HEK293 (cell line): ENCODE data around the gene STN1.
A peak's percentile ranks its signal among the peaks of the same experiment; 100 is the strongest.

Source experiments
- CTCF ChIA-PET: fragments of 350-600 bp; formaldehyde crosslinking; extraction: SDS; loops from one replicate; lab custom pipeline; 2021; ENCODE audit warnings: antibody characterized with exemption; lab: Yijun Ruan, JAX
- POLR2A ChIA-PET: fragments of 300-600 bp; formaldehyde crosslinking; extraction: SDS; loops from one replicate; lab custom pipeline; 2020; ENCODE audit warnings: antibody characterized with exemption, inconsistent platforms; lab: Yijun Ruan, JAX
- H3K27ac ChIP-seq: fragments of 200-500 bp; sonication (Bioruptor generic); 2 replicates; pipeline ENCODE4 v1.5.1; 2014; ENCODE audit warnings: low read depth, low read length, control low read depth, inconsistent platforms; ENCODE audit errors: extremely low read depth
- H3K36me3 ChIP-seq, 2 experiments: fragments of 200-500 bp in 1 of 2; sonication (Bioruptor generic) in 1 of 2; 1 replicate in 1 of 2; 2 replicates in 1 of 2; pipeline ENCODE4 v1.5.1; 2014 to 2017; ENCODE audit warnings: inconsistent platforms in 2 of 2, low read length in 2 of 2; ENCODE audit not compliant: control insufficient read depth in 2 of 2, insufficient read depth in 1 of 2
- H3K4me1 ChIP-seq: fragments of 200-500 bp; sonication (Bioruptor generic); 2 replicates; pipeline ENCODE4 v1.5.1; 2014; ENCODE audit warnings: mild to moderate bottlenecking, low read length, inconsistent platforms; ENCODE audit not compliant: control insufficient read depth, insufficient read depth
- H3K4me3 ChIP-seq: 2 replicates; pipeline ENCODE4 v1.5.1; 2011; ENCODE audit warnings: low read depth, mild to moderate bottlenecking, control low read depth, low read length, moderate library complexity
- H3K9me3 ChIP-seq: fragments of 200-500 bp; sonication (Bioruptor generic); 2 replicates; pipeline ENCODE4 v1.5.1; 2014; ENCODE audit warnings: low read depth, low read length, inconsistent platforms; ENCODE audit not compliant: control insufficient read depth, insufficient read depth
- EGR2 ChIP-seq: fragments of 450-650 bp; formaldehyde crosslinking; IDR thresholded peaks from 2 replicates; pipeline ENCODE4 v1.5.1; 2016; ENCODE audit warnings: low read depth, missing biosample characterization, missing genetic modification characterization
- IKZF3 ChIP-seq: fragments of 450-650 bp; IDR thresholded peaks from 2 replicates; pipeline ENCODE4 v1.5.0; 2018; ENCODE audit warnings: missing biosample characterization, mild to moderate bottlenecking, missing genetic modification characterization, moderate library complexity
- KLF8 ChIP-seq: fragments of 450-650 bp; formaldehyde crosslinking; IDR thresholded peaks from 2 replicates; pipeline ENCODE4 v1.5.1; 2016; ENCODE audit warnings: missing biosample characterization, missing genetic modification characterization
- KLF9 ChIP-seq: fragments of 450-650 bp; formaldehyde crosslinking; IDR thresholded peaks from 2 replicates; pipeline ENCODE4 v1.5.1; 2016; ENCODE audit warnings: missing biosample characterization, missing genetic modification characterization, low read depth
- SP2 ChIP-seq: fragments of 450-650 bp; formaldehyde crosslinking; IDR thresholded peaks from 2 replicates; pipeline ENCODE4 v1.5.1; 2016; ENCODE audit warnings: missing biosample characterization, missing genetic modification characterization
- ZBTB1 ChIP-seq: fragments of 450-650 bp; formaldehyde crosslinking; IDR thresholded peaks from 2 replicates; pipeline ENCODE4 v1.5.1; 2016; ENCODE audit warnings: missing biosample characterization, missing genetic modification characterization
- ZBTB7A ChIP-seq: fragments of 450-650 bp; formaldehyde crosslinking; IDR thresholded peaks from 2 replicates; pipeline ENCODE4 v1.5.1; 2016; ENCODE audit warnings: low read depth, missing biosample characterization, missing genetic modification characterization
- ZNF112 ChIP-seq: fragments of 450-650 bp; formaldehyde crosslinking; IDR thresholded peaks from 2 replicates; pipeline ENCODE4 v1.5.0; 2017; ENCODE audit warnings: missing biosample characterization, missing genetic modification characterization
- ZNF223 ChIP-seq: fragments of 450-650 bp; formaldehyde crosslinking; IDR thresholded peaks from 2 replicates; pipeline ENCODE4 v1.5.1; 2016; ENCODE audit warnings: missing biosample characterization, missing genetic modification characterization
- ZNF239 ChIP-seq: fragments of 450-650 bp; formaldehyde crosslinking; IDR thresholded peaks from 2 replicates; pipeline ENCODE4 v1.5.1; 2016; ENCODE audit warnings: missing biosample characterization, missing genetic modification characterization
- ZNF521 ChIP-seq: fragments of 450-650 bp; formaldehyde crosslinking; IDR thresholded peaks from 2 replicates; pipeline ENCODE4 v1.5.1; 2017; ENCODE audit warnings: missing biosample characterization, mild to moderate bottlenecking, missing genetic modification characterization
- ZNF530 ChIP-seq: fragments of 450-650 bp; formaldehyde crosslinking; IDR thresholded peaks from 2 replicates; pipeline ENCODE4 v1.5.1; 2016; ENCODE audit warnings: low read depth, missing biosample characterization, missing genetic modification characterization
- ZNF544 ChIP-seq: fragments of 450-650 bp; formaldehyde crosslinking; IDR thresholded peaks from 2 replicates; pipeline ENCODE4 v1.5.0; 2017; ENCODE audit warnings: missing biosample characterization, missing genetic modification characterization
- ZNF549 ChIP-seq: fragments of 450-650 bp; IDR thresholded peaks from 2 replicates; pipeline ENCODE4 v1.5.1; 2018; ENCODE audit warnings: missing biosample characterization, missing genetic modification characterization, mild to moderate bottlenecking, inconsistent platforms, moderate library complexity
- ZNF558 ChIP-seq: fragments of 450-650 bp; formaldehyde crosslinking; IDR thresholded peaks from 2 replicates; pipeline ENCODE4 v1.5.1; 2016; ENCODE audit warnings: missing biosample characterization, missing genetic modification characterization
- ZNF600 ChIP-seq: fragments of 450-650 bp; formaldehyde crosslinking; IDR thresholded peaks from 2 replicates; pipeline ENCODE4 v1.5.1; 2016; ENCODE audit warnings: missing biosample characterization, missing genetic modification characterization
- ZNF624 ChIP-seq: fragments of 450-650 bp; formaldehyde crosslinking; IDR thresholded peaks from 2 replicates; pipeline ENCODE4 v1.5.1; 2017; ENCODE audit warnings: missing biosample characterization, missing genetic modification characterization
- ZNF776 ChIP-seq: fragments of 450-650 bp; formaldehyde crosslinking; IDR thresholded peaks from 2 replicates; pipeline ENCODE4 v1.5.0; 2017; ENCODE audit warnings: missing biosample characterization, missing genetic modification characterization, borderline replicate concordance
- TF ChIP-seq, protein P1 (sequence below): fragments of 450-650 bp; formaldehyde crosslinking; IDR thresholded peaks from 2 replicates; pipeline ENCODE4 v1.5.1; 2016; ENCODE audit warnings: missing biosample characterization, missing genetic modification characterization
- TF ChIP-seq, protein P2 (sequence below): fragments of 450-650 bp; formaldehyde crosslinking; IDR thresholded peaks from 2 replicates; pipeline ENCODE4 v1.5.0; 2017; ENCODE audit warnings: missing biosample characterization, missing genetic modification characterization, borderline replicate concordance
- TF ChIP-seq, protein P3 (sequence below): fragments of 450-650 bp; formaldehyde crosslinking; IDR thresholded peaks from 2 replicates; pipeline ENCODE4 v1.5.1; 2016; ENCODE audit warnings: missing biosample characterization, missing genetic modification characterization
- TF ChIP-seq, protein P4 (sequence below): fragments of 450-650 bp; formaldehyde crosslinking; IDR thresholded peaks from 2 replicates; pipeline ENCODE4 v1.5.1; 2016; ENCODE audit warnings: missing biosample characterization, missing genetic modification characterization, borderline replicate concordance
- TF ChIP-seq, protein P5 (sequence below): fragments of 450-650 bp; formaldehyde crosslinking; optimal IDR thresholded peaks from 2 replicates; pipeline ENCODE3; 2016; ENCODE audit warnings: missing biosample characterization, mild to moderate bottlenecking, missing genetic modification characterization

Gene STN1

DNA sequence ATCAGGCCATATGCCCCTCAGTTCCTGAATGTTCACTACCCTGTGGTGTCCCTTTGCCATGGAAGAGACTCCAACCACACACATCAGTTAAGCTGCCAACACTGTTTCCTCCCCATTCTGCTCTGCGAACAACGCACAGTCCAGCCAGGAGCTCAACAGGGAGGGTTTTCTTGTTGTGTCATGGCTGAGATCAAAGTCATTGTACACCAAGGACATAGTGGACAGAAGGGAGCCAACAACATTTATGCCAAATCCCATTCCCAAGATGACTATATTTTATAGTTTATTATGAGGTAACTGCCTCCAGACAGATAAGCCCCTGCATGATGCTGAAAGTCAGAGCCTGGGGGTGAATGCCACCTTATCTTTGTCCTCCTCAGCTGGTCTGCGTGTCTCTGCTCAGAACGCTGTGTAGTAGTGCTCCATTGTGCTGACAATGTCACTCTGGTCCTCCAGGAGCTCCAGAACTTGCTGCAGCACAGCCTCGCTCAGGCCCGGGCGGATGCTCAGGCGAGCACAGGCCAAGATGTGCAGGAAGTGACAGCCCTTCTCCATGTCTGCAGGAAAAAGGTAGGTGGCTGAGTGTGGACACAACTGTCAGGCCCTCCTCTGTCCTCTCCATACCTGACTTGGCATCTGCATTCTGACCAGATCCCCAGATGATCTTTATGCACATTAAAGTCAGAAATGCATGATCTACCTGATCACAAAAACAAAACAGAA is 35.5 kb downstream of the STN1 start:
- Histone ChIP-seq H3K9me3 (no peaks in the 10 kb centered on the region), H3K27ac (no peak overlapping the region), H3K4me1 (no peaks in the 10 kb centered on the region), H3K4me3 (no peak overlapping the region), H3K36me3 (peaks cover 0 to 34% of the 10 kb centered on the region in 2 experiments; a peak in 1 of 3 replicates)
- CTCF ChIA-PET, result interaction anchor here (0.6 to 3.5 kb wide), 3 partner anchors 29 to 196 kb away, joined by 5 to 21 read pairs (median 6); no protein-coding TSS in a partner anchor
- TF ChIP-seq, protein P1, sequence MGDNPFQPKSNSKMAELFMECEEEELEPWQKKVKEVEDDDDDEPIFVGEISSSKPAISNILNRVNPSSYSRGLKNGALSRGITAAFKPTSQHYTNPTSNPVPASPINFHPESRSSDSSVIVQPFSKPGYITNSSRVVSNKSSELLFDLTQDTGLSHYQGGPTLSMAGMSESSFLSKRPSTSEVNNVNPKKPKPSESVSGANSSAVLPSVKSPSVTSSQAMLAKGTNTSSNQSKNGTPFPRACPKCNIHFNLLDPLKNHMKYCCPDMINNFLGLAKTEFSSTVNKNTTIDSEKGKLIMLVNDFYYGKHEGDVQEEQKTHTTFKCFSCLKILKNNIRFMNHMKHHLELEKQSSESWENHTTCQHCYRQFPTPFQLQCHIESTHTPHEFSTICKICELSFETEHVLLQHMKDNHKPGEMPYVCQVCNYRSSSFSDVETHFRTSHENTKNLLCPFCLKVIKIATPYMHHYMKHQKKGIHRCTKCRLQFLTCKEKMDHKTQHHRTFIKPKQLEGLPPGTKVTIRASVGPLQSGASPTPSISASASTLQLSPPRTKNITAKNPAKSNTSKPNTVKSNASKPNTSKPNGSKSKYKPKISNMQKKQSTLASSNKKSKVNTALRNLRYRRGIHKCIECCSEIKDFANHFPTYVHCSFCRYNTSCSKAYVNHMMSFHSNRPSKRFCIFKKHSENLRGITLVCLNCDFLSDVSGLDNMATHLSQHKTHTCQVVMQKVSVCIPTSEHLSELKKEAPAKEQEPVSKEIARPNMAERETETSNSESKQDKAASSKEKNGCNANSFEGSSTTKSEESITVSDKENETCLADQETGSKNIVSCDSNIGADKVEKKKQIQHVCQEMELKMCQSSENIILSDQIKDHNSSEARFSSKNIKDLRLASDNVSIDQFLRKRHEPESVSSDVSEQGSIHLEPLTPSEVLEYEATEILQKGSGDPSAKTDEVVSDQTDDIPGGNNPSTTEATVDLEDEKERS (tag by site-specific recombination), result no peak
- no peak for TF ChIP-seq IKZF3
- no peak for TF ChIP-seq ZBTB7A (tag by site-specific recombination)
- TF ChIP-seq, protein P2, sequence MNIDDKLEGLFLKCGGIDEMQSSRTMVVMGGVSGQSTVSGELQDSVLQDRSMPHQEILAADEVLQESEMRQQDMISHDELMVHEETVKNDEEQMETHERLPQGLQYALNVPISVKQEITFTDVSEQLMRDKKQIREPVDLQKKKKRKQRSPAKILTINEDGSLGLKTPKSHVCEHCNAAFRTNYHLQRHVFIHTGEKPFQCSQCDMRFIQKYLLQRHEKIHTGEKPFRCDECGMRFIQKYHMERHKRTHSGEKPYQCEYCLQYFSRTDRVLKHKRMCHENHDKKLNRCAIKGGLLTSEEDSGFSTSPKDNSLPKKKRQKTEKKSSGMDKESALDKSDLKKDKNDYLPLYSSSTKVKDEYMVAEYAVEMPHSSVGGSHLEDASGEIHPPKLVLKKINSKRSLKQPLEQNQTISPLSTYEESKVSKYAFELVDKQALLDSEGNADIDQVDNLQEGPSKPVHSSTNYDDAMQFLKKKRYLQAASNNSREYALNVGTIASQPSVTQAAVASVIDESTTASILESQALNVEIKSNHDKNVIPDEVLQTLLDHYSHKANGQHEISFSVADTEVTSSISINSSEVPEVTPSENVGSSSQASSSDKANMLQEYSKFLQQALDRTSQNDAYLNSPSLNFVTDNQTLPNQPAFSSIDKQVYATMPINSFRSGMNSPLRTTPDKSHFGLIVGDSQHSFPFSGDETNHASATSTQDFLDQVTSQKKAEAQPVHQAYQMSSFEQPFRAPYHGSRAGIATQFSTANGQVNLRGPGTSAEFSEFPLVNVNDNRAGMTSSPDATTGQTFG, result no peak
- TF ChIP-seq ZBTB1 (tag by site-specific recombination), result no peak
- no peak for TF ChIP-seq ZNF112 (tag by site-specific recombination)
- no peak for TF ChIP-seq ZNF530 (tag by site-specific recombination)
- TF ChIP-seq KLF9 (tag by site-specific recombination), result no peak
- no peak for TF ChIP-seq EGR2 (tag by site-specific recombination)
- TF ChIP-seq, protein P3, sequence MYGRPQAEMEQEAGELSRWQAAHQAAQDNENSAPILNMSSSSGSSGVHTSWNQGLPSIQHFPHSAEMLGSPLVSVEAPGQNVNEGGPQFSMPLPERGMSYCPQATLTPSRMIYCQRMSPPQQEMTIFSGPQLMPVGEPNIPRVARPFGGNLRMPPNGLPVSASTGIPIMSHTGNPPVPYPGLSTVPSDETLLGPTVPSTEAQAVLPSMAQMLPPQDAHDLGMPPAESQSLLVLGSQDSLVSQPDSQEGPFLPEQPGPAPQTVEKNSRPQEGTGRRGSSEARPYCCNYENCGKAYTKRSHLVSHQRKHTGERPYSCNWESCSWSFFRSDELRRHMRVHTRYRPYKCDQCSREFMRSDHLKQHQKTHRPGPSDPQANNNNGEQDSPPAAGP (tag by site-specific recombination), result no peak
- TF ChIP-seq SP2, result no peak
- TF ChIP-seq ZNF776, result no peak
- TF ChIP-seq ZNF223, result no peak
- TF ChIP-seq ZNF544, result no peak
- TF ChIP-seq KLF8, result no peak
- POLR2A ChIA-PET, result no interaction called here

DNA sequence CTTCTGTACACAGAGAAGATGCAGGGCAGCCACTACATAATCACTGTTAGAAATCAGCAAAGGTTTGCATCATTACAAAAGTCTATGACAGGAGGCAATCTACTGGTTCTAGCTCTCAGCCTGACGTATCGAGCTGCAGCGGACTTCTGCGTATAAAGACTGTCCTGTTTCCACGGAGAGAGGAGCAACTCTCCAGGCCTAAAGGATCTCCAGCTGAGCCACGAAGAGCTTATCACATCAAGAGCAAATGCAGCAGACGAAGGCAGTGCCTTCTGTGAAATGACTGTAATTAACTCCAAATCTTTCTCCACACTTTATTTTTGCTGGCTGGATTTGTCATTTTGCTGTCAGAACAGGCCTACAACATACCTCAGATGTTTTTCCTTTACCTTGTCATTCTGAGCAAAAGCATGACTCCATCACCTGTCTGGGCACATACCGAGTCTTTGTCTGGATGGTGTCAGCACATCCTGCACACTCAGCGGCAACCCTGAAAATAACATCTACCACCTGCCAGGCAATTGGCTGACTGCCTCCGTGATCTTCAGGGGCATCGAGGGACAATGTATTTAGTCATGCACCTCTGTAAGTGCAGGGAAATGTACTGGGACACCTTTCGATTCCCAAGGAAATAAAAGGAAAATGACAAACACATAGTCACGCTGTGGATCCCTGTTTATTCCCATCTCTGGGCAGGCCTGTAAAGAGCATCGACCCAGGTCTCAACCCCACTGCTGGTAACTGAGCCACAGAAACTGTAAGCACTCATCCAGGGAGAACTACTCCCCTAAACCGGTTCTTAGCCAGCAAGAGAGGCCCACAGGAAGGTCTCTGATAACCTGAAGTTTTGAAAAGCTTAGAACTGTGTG is 36.3 kb downstream of the STN1 start:
- Histone ChIP-seq H3K9me3 (no peaks in the 10 kb centered on the region), H3K36me3 (peaks cover 0 to 26% of the 10 kb centered on the region in 2 experiments; a peak in 1 of 3 replicates), H3K27ac (no peak overlapping the region), H3K4me1 (no peaks in the 10 kb centered on the region), H3K4me3 (no peak overlapping the region)
- CTCF ChIA-PET, result interaction anchor here (1.6 to 3.5 kb wide), 2 partner anchors 28 to 169 kb away, joined by 5 to 21 read pairs; no protein-coding TSS in a partner anchor
- TF ChIP-seq ZNF558 (tag by site-specific recombination) (no peak), ZNF624 (tag by site-specific recombination) (no peak), ZNF239 (no peak), ZNF549 (tag by site-specific recombination) (no peak), ZNF600 (tag by site-specific recombination) (0 out of 2 replicates have a peak, but pooled peaks have one; percentile 30), ZNF521 (tag by site-specific recombination) (no peak)
- TF ChIP-seq, protein P4, sequence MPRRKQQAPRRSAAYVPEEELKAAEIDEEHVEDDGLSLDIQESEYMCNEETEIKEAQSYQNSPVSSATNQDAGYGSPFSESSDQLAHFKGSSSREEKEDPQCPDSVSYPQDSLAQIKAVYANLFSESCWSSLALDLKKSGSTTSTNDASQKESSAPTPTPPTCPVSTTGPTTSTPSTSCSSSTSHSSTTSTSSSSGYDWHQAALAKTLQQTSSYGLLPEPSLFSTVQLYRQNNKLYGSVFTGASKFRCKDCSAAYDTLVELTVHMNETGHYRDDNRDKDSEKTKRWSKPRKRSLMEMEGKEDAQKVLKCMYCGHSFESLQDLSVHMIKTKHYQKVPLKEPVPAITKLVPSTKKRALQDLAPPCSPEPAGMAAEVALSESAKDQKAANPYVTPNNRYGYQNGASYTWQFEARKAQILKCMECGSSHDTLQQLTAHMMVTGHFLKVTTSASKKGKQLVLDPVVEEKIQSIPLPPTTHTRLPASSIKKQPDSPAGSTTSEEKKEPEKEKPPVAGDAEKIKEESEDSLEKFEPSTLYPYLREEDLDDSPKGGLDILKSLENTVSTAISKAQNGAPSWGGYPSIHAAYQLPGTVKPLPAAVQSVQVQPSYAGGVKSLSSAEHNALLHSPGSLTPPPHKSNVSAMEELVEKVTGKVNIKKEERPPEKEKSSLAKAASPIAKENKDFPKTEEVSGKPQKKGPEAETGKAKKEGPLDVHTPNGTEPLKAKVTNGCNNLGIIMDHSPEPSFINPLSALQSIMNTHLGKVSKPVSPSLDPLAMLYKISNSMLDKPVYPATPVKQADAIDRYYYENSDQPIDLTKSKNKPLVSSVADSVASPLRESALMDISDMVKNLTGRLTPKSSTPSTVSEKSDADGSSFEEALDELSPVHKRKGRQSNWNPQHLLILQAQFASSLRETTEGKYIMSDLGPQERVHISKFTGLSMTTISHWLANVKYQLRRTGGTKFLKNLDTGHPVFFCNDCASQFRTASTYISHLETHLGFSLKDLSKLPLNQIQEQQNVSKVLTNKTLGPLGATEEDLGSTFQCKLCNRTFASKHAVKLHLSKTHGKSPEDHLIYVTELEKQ, result no peak
- TF ChIP-seq, protein P5, sequence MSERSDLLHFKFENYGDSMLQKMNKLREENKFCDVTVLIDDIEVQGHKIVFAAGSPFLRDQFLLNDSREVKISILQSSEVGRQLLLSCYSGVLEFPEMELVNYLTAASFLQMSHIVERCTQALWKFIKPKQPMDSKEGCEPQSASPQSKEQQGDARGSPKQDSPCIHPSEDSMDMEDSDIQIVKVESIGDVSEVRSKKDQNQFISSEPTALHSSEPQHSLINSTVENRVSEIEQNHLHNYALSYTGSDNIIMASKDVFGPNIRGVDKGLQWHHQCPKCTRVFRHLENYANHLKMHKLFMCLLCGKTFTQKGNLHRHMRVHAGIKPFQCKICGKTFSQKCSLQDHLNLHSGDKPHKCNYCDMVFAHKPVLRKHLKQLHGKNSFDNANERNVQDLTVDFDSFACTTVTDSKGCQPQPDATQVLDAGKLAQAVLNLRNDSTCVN, result no peak
- POLR2A ChIA-PET, result no interaction called here
